ENCODE results near the gene LBX2.
"Not testable (repeated sequence)": the region's sequence is repeated elsewhere in the genome, so short reads cannot be mapped to it uniquely, and the experiment has no call there.

Gene LBX2

DNA sequence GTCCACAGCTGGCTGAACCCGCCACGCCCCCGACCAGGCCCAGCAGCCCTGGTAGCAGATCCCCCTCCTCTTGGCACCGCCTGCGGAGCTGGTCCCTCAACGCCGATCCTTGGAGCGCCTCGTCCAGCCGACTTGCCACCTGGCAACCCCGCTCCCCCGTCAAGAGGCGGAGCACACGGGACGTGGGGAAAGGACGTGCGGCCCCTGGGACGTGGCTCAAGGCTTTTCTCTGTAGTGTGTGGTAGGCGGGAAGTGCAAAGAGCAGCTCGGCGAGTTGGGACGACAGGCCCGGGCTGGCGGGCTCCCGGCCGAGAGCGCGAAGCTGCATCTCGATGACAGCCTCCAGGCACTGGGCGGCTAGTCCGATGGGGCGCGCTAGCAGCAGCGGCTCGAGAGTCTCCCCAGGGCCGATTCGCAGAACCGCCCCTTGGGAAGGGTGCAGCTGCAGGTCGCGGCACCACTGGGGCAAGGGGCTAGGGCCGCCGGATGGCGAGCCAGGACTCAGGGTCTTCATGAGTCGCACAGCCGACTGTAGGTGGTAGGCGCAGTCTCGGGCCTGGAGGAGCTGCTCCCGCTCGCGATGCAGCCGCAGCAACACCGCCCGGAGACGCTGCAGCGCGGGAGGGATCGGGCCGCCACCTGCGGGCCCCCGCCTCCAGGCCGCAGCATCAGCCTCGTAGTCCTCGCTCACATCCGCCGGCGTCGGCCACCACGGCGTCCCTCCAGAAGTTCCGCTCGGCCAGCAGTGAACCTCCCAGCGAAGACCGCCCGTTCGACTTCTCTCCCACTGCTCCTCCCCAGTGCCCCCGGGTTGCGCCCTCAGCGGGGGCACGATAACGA, 17.2 kb downstream of the LBX2 start:
- peak; percentile 9 for DNase-seq

GRCh38 chr2:74481431-74481830, 18.0 kb downstream of the LBX2 start:
- peak; percentile 73 for DNase-seq

- DNase-seq = no peak
These were observed 24.5 kb downstream of the LBX2 start for GRCh38 chr2:74474899-74475298.

DNA sequence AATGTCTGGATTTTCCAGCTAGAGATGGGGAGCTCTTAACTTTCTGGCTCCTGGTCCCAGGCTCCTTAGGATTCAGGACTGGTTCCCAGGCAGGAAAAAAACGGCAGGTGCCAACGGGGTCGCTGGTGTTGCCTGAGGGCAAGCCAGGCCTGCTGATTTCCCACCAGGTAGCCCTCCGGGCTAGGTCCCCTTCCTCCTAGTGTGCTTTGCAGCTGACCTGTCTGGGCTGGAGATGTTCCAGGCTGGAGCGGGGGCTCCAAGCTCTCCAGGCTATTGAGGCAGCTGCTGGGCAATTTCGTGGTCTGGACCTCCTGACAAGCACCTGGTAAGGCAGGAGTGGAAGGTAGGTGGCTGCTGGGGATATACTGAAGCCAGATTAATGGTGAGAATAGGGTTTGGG, 24.9 kb downstream of the LBX2 start:
- DNase-seq = no peak

DNA sequence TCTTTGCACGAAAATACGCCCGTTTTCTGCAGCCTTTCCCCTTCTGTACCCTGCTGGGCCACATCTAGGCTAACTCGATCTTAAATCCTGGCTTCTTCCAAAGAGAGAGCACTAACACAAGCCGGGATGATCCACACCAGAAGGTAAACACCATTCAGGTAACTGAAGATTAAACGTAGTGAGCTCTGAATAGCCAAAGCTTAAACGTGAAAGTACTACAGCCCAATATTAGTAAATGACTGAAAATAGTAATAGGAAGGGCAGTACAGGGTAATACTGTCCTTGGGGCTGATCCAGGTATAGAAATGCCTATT, 26.5 kb downstream of the LBX2 start:
- DNase-seq = no peak

- DNase-seq = peak; percentile 96
These were observed 27.1 kb downstream of the LBX2 start, which contains the start of gene MRPL53 for GRCh38 chr2:74472086-74472944. TSS of gene MRPL53 (minus strand) at chr2:74472680. CDS start at chr2:74472660, 20 bp downstream.

GRCh38 chr2:74471332-74472065, 27.9 kb downstream of the LBX2 start:
- DNase-seq = no peak

DNA sequence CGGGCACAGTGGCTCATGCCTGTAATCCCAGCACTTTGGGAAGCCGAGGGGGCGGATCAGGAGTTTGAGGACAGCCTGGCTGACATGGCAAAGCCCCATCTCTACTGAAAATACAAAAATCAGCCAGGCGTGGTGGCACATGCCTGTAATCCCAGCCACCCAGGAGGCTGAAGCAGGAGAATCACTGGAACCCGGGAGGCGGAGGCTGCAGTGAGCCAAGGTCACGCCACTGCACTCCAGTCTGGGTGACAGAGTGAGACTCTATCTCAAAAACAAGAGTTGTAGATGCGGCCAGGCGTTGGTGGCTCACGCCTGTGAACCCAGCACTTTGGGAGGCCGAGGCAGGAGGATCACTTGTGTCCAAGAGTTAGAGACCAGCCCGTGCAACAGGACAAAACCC, 28.7 kb downstream of the LBX2 start:
- not testable (repeated sequence) for DNase-seq

DNA sequence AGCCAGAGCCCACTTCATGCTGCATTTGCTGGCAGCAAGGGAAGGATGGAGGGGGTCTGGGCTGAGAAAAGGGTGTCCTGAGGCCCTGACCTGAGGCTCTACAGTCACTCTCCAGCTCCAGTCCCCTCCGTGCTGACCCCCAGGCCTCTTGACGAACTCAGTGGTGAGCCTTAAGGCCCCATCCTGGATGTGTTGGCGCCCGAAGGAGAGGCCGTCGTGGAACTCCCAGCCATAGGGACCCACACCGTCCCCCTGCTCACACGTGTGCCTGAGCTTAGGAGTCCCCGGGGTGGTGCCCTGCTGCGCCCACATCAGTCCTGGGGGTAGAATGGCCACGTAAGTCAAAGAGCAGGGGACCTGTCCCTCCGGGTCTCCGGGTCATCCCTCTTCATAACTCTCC, 35.0 kb downstream of the LBX2 start:
- DNase-seq = no peak

GRCh38 chr2:74462786-74463105, 36.7 kb downstream of the LBX2 start:
- no peak for DNase-seq

- DNase-seq = no peak
These were observed 37.2 kb downstream of the LBX2 start for GRCh38 chr2:74462054-74462785.

GRCh38 chr2:74461187-74462053, 38.0 kb downstream of the LBX2 start:
- DNase-seq = no peak

- not testable (repeated sequence) for DNase-seq
These were observed 39.2 kb downstream of the LBX2 start for GRCh38 chr2:74460187-74460586.

DNA sequence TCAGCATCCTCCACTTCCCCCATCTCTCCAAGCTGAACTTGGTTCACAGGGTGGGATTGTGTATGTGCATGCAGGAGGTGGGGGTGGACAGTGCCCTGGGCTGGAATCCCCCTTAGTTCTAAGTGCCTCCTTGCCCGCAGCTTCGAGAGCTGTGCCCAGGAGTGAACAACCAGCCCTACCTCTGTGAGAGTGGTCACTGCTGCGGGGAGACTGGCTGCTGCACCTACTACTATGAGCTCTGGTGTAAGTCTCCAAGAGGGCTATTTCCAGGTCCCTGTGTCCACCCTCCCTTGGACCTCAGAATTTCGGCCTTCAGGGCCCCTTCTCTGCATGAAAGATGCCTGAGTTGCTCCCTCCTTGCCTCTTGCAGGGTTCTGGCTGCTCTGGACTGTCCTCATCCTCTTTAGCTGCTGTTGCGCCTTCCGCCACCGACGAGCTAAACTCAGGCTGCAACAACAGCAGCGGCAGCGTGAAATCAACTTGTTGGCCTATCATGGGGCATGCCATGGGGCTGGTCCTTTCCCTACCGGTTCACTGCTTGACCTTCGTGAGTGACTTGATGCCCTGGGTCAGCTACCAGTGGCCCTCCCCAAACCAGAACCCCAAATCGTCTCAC, 39.8 kb downstream of the LBX2 start:
- DNase-seq = not testable (repeated sequence)

GRCh38 chr2:74458938-74459363, 40.5 kb downstream of the LBX2 start:
- DNase-seq = no peak

DNA sequence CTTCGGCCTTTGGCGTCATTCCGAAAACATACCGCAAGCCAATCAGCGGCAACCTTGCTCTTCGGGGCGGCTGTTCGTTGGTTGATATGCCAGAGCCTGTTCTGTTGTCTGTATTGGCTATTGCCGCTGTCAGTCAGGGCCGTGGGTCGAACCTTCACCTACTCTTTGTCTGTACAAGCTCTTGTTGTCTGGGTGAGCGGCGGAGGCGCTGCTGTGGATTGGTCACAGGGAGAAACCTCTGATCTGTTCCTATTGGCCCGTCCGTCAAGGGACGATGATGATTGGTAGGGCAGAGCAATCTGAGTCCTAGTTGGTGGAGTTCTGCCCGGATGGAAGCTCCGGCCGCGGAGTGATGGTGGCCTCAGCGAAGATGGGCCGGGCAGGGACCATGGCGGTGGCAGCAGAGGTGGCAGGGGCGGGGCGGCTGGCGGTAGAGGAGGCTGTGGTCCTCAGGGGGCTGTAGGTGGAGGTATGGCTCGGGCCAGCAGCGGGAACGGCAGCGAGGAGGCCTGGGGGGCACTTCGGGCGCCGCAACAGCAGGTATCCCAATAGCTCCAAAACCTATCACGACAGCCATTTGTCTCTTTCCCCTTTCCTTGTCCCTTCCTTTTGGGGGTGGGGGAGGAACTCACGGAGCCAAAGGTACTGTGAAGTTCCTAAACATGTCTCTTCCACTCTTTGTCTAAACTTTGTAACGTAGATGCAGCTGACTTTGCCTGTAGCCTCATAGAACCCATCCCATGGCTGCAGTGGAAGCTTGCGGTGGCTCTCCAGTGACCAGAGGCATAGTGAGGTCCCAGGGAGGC, 41.1 kb downstream of the LBX2 start, which contains the start of gene WBP1:
TSS of gene WBP1 (plus strand) at position 307 of the 806 bp plus-strand sequence. CDS start at position 472, 165 bp downstream.
- peak; percentile 100 for DNase-seq

DNA sequence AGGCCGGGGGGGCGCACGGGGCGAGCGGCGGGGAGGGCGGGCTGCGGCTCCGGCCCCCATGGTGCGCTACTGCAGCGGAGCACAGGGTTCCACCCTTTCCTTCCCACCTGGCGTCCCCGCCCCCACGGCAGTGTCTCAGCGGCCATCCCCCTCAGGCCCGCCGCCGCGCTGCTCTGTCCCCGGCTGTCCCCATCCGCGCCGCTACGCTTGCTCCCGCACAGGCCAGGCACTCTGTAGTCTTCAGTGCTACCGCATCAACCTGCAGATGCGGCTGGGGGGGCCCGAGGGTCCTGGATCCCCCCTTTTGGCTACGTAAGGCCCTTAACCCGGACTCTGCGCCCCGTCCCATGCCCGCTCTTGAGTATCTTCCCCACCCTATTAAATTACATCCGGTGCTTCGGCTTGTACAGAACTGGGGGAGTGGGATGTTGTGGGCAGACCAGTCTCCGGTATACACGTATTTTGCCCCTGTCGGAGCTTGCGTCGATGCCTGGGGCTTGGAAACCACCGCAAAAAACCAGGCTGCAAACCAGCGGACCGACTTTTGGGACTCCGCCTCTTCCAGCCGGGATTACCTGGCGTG, 41.8 kb downstream of the LBX2 start:
- peak; percentile 33 for DNase-seq

- DNase-seq = no peak
These were observed 42.3 kb downstream of the LBX2 start for GRCh38 chr2:74457129-74457548.

DNA sequence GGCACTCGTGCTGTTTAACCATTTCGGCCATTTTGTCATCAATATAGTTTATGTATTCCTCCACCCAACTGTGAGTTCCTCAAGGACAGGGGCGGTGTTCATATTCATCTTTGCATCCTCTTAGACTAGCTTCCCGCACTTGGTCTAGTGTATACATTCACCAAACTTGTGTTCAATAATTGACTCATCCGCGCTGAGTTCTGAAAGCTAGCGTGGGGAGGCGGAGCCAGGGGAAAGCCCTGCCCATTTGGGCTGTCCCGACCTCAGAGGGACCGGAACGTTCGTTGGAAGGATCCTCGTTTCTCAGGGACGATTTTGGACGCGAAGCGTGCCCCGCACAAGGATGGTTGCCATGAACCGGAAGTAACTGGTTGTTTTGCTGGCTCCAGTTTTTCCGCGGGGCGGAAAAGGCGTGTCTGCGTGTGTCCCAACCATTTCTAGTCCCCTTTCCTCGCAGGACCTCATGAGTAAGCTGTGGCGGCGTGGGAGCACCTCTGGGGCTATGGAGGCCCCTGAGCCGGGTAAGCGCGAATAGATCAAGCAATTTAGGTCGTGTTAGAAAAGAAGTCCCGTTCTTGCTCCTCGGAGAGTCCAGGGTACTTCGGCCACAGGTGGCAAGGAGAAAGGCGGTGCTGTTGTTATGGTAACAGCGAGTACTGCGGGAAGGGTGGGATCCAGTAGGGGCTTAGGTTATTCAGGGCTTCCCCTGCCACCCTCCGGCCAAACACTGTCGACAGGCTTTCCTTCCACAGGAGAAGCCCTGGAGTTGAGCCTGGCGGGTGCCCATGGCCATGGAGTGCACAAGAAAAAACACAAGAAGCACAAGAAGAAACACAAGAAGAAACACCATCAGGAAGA, 44.5 kb downstream of the LBX2 start, which contains the start of gene INO80B:
TSS of gene INO80B (plus strand) at position 434 of the 858 bp plus-strand sequence. CDS start at position 464, 30 bp downstream.
- DNase-seq = peak; percentile 98

All from suppressor macrophage treated with lipopolysaccharide for 4 hours (primary cell).